PFSK-1 (cell line): ENCODE results near the gene TTC38.

Experiments used
- POLR2AphosphoS5 ChIP-seq: IDR thresholded peaks from 2 replicates; pipeline ENCODE4 v1.6.1; 2012; ENCODE audit warnings: low read depth, mild to moderate bottlenecking, control low read depth, low read length, moderate library complexity
- TAF1 ChIP-seq: IDR thresholded peaks from 2 replicates; pipeline ENCODE4 v1.6.1; 2012; ENCODE audit warnings: low read length, control low read depth, borderline replicate concordance; ENCODE audit not compliant: insufficient read depth

DNA sequence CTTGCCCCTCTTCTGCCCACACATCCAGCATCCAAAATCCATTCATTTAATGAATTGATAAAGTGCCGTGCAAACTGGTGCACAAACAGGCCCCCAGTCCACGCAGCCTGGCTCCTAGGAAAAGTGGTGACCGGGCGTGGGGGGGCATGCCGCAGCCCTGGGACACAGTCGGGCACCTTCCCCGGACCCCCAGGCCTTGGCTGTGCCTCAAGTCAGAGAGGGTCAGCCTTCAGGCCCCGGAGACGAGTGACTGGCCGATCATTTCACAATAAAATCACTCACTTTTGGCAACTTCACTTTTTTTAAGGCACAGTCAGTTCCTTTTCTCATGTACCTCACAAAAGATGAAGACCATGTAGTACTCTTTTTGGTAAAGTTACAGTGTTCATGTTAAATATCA lies 25.7 kb upstream of the TTC38 start:
- TF ChIP-seq TAF1 (no peak), POLR2AphosphoS5 (no peak)
